Choroid plexus epithelial cell (primary cell): ENCODE data around the gene WFDC2.

Experiments
- DNase-seq: peaks from one replicate; pipeline ENCODE4 v3.0.0-alpha.2; 2010; ENCODE audit warnings: low read depth
- H3K4me3 ChIP-seq: 2 replicates; pipeline ENCODE4 v1.5.1; 2011; ENCODE audit warnings: low read depth, mild to moderate bottlenecking, control low read depth, low read length, moderate library complexity
- TF ChIP-seq, protein P1 (sequence below): conservative IDR thresholded peaks from 2 replicates; pipeline ENCODE4 v1.5.1; 2011; ENCODE audit warnings: low read depth, mild to moderate bottlenecking, control low read depth, inconsistent platforms, low read length, moderate library complexity

WFDC2 gene

GRCh38 chr20:45506398-45506797, 36.8 kb downstream of the WFDC2 start:
- TF ChIP-seq, protein P1, sequence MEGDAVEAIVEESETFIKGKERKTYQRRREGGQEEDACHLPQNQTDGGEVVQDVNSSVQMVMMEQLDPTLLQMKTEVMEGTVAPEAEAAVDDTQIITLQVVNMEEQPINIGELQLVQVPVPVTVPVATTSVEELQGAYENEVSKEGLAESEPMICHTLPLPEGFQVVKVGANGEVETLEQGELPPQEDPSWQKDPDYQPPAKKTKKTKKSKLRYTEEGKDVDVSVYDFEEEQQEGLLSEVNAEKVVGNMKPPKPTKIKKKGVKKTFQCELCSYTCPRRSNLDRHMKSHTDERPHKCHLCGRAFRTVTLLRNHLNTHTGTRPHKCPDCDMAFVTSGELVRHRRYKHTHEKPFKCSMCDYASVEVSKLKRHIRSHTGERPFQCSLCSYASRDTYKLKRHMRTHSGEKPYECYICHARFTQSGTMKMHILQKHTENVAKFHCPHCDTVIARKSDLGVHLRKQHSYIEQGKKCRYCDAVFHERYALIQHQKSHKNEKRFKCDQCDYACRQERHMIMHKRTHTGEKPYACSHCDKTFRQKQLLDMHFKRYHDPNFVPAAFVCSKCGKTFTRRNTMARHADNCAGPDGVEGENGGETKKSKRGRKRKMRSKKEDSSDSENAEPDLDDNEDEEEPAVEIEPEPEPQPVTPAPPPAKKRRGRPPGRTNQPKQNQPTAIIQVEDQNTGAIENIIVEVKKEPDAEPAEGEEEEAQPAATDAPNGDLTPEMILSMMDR, result no peak
- H3K4me3 ChIP-seq, result no peak overlapping the region
- DNase-seq, result no peak

DNA sequence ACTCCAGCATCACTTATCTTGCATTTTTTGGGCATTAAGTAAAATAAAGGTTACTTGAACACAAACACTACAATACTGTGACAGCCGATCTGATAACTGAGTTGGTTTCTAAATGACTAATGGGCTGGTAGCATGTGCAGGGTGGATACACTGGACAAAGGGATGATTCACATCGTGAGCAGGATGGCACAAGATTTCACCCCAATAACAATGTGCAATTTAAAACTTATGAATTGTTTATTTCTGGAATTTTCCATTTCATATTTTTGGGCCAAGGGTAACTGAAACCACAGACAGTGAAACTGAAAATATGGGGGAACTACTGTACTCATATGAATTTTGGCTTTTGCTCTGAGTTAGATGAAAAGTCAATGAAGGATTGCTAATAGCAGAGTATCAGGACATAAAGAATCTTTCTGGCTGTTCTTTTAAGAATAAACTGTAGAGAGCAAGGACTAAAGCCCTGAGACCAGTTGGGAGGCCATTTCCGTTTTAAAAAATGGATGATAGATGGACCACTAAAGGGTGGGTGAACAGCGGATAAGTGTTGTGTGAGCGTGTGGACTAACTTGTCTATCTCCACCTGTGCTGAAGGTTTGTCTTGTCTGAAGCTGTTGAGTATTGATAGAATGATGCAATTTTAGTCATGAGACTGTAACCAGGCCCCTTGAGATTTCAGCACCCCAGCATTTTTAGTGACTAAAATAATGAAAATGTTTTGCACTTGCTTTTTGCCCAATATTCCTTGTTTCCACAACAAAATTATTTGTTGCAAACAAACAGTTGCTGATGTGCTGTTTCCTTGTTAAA, 37.7 kb downstream of the WFDC2 start:
- H3K4me3 ChIP-seq, result no peak overlapping the region
- no peak for DNase-seq
- TF ChIP-seq, protein P1, result no peak

DNA sequence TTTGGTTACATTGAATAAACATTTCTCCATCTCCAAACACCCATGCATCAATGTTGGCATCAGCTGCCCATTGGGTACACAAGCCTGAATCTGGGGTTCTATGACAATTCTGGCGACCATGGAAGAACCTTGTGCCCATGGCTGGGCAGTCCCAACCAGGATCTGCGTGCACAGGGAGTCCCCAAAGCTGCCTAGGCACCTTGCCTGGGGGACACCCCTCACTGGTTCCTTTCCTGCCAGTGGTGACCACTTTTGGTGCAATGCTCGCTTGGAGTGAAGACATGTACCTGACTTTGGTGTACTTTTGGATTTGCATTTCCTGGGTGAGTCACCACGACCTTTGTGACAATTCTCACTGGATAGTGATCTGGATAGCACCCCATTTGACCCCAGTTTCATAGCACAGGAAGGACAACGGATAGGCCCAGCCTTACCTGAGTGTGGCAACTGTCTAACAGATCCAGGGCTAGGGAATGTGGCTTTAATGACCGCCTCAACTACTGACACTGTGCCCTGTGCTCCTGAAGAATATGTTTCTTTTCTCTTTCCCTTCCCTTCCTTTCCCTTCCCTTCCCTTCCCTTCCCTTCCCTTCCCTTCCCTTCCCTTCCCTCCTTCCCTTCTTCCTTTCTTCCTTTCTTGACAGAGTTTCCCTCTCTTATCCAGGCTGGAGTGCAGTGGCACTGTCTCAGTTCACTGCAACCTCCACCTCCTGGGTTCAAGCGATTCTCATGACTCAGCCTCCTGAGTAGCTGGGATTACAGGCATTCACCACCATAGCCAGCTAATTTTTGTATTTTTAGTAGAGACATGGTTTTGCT, 38.7 kb downstream of the WFDC2 start:
- no peak for DNase-seq
- H3K4me3 ChIP-seq, result no peak overlapping the region
- TF ChIP-seq, protein P1, result no peak

GRCh38 chr20:45509091-45509490, 39.5 kb downstream of the WFDC2 start:
- DNase-seq, result no peak
- H3K4me3 ChIP-seq, result no peak overlapping the region
- TF ChIP-seq, protein P1, result no peak

DNA sequence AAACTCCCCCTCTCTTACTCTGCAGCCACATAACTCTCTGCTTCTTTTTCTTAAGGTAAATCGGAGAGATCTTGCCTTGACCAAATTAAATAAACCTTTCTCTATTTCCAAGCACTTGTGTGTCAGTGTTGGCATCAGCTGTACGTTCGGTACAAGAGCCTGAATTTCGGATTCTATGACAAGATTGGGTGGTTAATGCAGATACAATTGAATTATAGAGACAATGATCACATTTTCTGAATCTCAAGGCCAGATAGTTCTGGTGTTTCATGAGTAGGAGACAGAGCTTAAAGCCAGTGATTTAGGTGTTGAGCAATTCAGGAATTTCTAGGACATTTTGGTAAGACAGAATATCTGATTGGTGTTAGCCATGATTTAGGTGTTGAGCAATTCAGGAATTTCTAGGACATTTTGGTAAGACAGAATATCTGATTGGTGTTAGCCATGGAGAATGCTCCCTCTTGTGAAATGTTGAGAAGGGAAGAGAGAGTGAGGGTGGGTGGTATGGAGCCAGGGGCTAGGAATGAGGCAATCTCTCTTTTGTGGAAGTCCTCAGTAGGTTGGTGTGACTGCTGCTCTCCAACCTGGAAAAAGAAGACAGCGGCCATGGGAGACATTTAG, 40.8 kb downstream of the WFDC2 start:
- no peak for DNase-seq
- no peak overlapping the region for H3K4me3 ChIP-seq
- TF ChIP-seq, protein P1, result no peak

GRCh38 chr20:45515147-45515913, 45.8 kb downstream of the WFDC2 start, which contains the start of gene SPINT3:
TSS of gene SPINT3 (minus strand) at chr20:45515622. CDS start at chr20:45515608, 14 bp downstream.
- DNase-seq, result no peak
- H3K4me3 ChIP-seq, result no peak within 1 kb of the TSS
- TF ChIP-seq, protein P1, result no peak
